Mesendoderm (in vitro differentiated cells): ENCODE data around the gene KDM5A.
"Not testable (repeated sequence)": the region's sequence is repeated elsewhere in the genome, so short reads cannot be mapped to it uniquely, and the experiment has no call there.

Experiments used
- DNase-seq: peaks from one replicate; pipeline ENCODE4 v3.0.0; 2013
- H2AK5ac ChIP-seq: 2 replicates; pipeline ENCODE4 v1.6.1; 2013; ENCODE audit warnings: low read length, inconsistent platforms
- H2BK120ac ChIP-seq: 2 replicates; pipeline ENCODE4 v1.6.1; 2013; ENCODE audit warnings: low read depth, mild to moderate bottlenecking, low read length, moderate library complexity, mixed read lengths
- H2BK15ac ChIP-seq: replicated peaks from 2 replicates; pipeline ENCODE4 v1.6.1; 2013; ENCODE audit warnings: low read depth, mild to moderate bottlenecking, moderate library complexity
- H2BK5ac ChIP-seq: 2 replicates; pipeline ENCODE4 v1.6.1; 2013; ENCODE audit warnings: low read length, inconsistent platforms
- H3K18ac ChIP-seq: 2 replicates; pipeline ENCODE4 v1.6.1; 2013; ENCODE audit warnings: mild to moderate bottlenecking, low read length, mixed read lengths
- H3K23ac ChIP-seq: one replicate; pipeline ENCODE4 v1.6.1; 2013; ENCODE audit warnings: low read length
- H3K27ac ChIP-seq: 2 replicates; pipeline ENCODE4 v1.5.1; 2013; ENCODE audit warnings: low read depth, mild to moderate bottlenecking, inconsistent platforms, low read length, moderate library complexity
- H3K27me3 ChIP-seq: 2 replicates; pipeline ENCODE4 v1.6.1; 2013; ENCODE audit warnings: low read length, control low read depth, mild to moderate bottlenecking, inconsistent platforms; ENCODE audit not compliant: insufficient read depth, poor library complexity
- H3K36me3 ChIP-seq: 2 replicates; pipeline ENCODE4 v1.6.1; 2013; ENCODE audit warnings: low read length, inconsistent platforms; ENCODE audit not compliant: control insufficient read depth, insufficient read depth
- H3K4ac ChIP-seq: one replicate; pipeline ENCODE4 v1.6.1; 2013; ENCODE audit warnings: low read depth, mild to moderate bottlenecking, low read length, moderate library complexity
- H3K4me1 ChIP-seq: 2 replicates; pipeline ENCODE4 v1.6.1; 2013; ENCODE audit warnings: low read depth, low read length, inconsistent platforms; ENCODE audit not compliant: control insufficient read depth
- H3K4me2 ChIP-seq: 2 replicates; pipeline ENCODE4 v1.6.1; 2013; ENCODE audit warnings: low read length
- H3K4me3 ChIP-seq: 2 replicates; pipeline ENCODE4 v1.5.1; 2013; ENCODE audit warnings: mild to moderate bottlenecking, low read length
- H3K56ac ChIP-seq: one replicate; pipeline ENCODE4 v1.6.1; 2013; ENCODE audit warnings: low read length
- H3K79me1 ChIP-seq: 2 replicates; pipeline ENCODE4 v1.6.1; 2013; ENCODE audit warnings: low read length, inconsistent platforms
- H3K79me2 ChIP-seq: 2 replicates; pipeline ENCODE4 v1.6.1; 2013; ENCODE audit warnings: mild to moderate bottlenecking, low read length; ENCODE audit not compliant: control insufficient read depth, insufficient read depth
- H3K9ac ChIP-seq: 2 replicates; pipeline ENCODE4 v1.6.1; 2013; ENCODE audit warnings: low read length, inconsistent platforms
- H4K5ac ChIP-seq: one replicate; pipeline ENCODE4 v1.6.1; 2013; ENCODE audit warnings: low read length
- H4K8ac ChIP-seq: one replicate; pipeline ENCODE4 v1.6.1; 2013; ENCODE audit warnings: low read depth, mild to moderate bottlenecking, control low read depth, low read length, moderate library complexity
- WGBS: extraction: QIAGEN DNeasy Blood & Tissue Kit; methylation state at CpG from one replicate; pipeline ENCODE4 v1.1.7; 2013; ENCODE audit warnings: low lambda C conversion rate, missing lambda C conversion rate; ENCODE audit not compliant: insufficient coverage; ENCODE audit errors: extremely low coverage; 5-methylcytosine and 5-hydroxymethylcytosine counted together

The KDM5A gene

DNA sequence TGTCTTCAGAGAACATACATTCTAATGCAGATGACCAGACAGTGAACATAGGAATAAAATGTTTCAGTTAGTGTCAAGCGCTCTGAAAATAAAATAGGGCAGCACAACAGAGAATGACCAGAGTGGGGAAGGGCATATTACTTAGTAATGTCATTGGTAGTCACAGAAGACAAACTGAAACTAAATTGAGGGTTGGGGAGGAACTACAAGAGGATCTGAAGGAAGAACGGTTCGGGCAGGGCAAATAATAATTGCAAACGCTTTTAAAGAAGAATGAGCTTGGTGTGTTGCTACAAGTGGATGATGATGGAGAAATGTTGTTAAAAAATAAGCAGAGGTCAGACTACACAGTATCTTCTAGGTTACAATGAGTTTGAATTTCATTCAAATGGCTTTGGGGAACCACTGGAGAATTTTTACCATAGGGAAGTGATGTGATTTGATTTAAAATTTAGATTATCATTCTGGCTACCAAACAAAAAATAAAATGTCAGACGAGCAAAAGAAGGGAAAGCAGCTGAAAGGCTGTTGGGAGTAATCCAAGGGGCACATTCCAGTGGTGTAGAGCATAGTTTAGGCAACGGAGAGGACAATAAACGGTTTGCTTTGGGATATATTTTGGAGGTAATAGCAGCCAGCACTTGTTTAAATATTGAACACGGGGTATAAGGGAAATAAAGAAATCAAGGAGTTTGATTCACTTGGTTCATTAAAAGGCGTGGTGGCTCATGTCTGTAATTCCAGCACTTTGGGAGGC lies 70.2 kb downstream of the KDM5A start:
- no peak overlapping the region for H2AK5ac ChIP-seq
- H2BK120ac ChIP-seq: no peak overlapping the region
- H4K5ac ChIP-seq: no peak overlapping the region
- no CpG with 5 or more reads among the region's 9 CpGs for WGBS
- H2BK15ac ChIP-seq: no peak overlapping the region
- H3K27me3 ChIP-seq: no peaks in the 10 kb centered on the region
- H3K9ac ChIP-seq: no peak overlapping the region
- no peak overlapping the region for H2BK5ac ChIP-seq
- DNase-seq: no peak
- no peak overlapping the region for H3K4me2 ChIP-seq
- no peak overlapping the region for H3K27ac ChIP-seq
- no peaks in the 10 kb centered on the region for H3K4me1 ChIP-seq
- no peak overlapping the region for H3K18ac ChIP-seq
- H3K4ac ChIP-seq: no peak overlapping the region
- H3K56ac ChIP-seq: no peak overlapping the region
- no peaks in the 10 kb centered on the region for H3K79me1 ChIP-seq
- no peak overlapping the region for H3K23ac ChIP-seq
- no peak overlapping the region for H3K4me3 ChIP-seq
- H3K79me2 ChIP-seq: no peaks in the 10 kb centered on the region
- peaks cover 8% of the 10 kb centered on the region for H3K36me3 ChIP-seq
- no peak overlapping the region for H4K8ac ChIP-seq

DNA sequence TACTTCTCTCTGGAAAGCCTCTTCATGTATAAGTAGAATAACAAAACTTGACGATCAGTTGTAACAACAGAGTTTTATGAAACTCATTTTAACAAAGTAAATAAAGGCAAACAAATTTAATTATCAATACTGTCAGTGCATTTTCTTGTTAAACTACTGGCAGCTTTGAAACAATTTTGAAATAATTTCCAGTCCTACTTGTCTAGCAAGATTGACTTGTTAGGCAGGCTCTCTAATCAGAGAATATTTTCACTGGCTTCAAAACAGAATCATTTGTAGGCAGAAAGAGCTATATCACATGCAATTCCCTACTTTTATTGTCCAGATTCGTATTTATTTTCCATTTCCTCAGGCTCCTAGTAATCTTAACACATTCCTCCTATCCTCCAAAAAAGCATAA lies 80.6 kb downstream of the KDM5A start:
- Histone ChIP-seq H3K79me1 (no peaks in the 10 kb centered on the region), H4K8ac (no peak overlapping the region), H3K18ac (no peak overlapping the region), H2BK5ac (no peak overlapping the region), H3K4ac (no peak overlapping the region), H2BK15ac (no peak overlapping the region), H3K56ac (no peak overlapping the region), H3K36me3 (peaks cover 8% of the 10 kb centered on the region), H3K9ac (no peak overlapping the region), H3K4me2 (no peak overlapping the region), H3K4me3 (no peak overlapping the region), H3K4me1 (no peaks in the 10 kb centered on the region), H3K27ac (no peak overlapping the region), H2BK120ac (no peak overlapping the region), H3K79me2 (no peaks in the 10 kb centered on the region), H4K5ac (no peak overlapping the region), H3K23ac (no peak overlapping the region), H2AK5ac (no peak overlapping the region), H3K27me3 (no peaks in the 10 kb centered on the region)
- no peak for DNase-seq
- 100% methylated on average over 1 of the region's 2 CpGs for WGBS

DNA sequence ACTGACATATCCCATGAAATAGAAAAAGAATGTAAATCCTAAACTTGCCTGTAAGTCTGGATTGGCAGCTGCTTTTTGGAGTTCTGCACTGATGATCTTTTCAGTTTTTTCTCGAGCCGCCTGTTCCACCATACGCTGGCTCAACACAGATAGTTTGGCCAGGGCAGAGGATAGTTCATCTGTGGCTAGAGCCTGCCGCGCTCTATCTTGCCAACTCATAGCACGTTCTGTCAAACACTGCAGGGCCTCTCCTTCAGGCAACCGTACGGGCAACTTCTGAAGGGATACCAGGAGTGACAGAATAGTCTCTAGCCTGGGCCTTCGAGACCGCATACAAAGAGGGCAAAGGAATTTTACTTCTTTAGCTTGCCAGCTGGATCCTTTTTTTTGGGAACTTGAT lies 81.7 kb downstream of the KDM5A start:
- H3K4me3 ChIP-seq: no peak overlapping the region
- no peak overlapping the region for H3K4me2 ChIP-seq
- no peak overlapping the region for H4K8ac ChIP-seq
- H3K9ac ChIP-seq: no peak overlapping the region
- no peak overlapping the region for H3K27ac ChIP-seq
- H3K4me1 ChIP-seq: no peaks in the 10 kb centered on the region
- no peak overlapping the region for H2BK120ac ChIP-seq
- no peak overlapping the region for H2BK5ac ChIP-seq
- no peak overlapping the region for H2BK15ac ChIP-seq
- no peak overlapping the region for H2AK5ac ChIP-seq
- no peak overlapping the region for H3K23ac ChIP-seq
- H4K5ac ChIP-seq: no peak overlapping the region
- no peak overlapping the region for H3K18ac ChIP-seq
- H3K36me3 ChIP-seq: peaks cover 6% of the 10 kb centered on the region
- no CpG with 5 or more reads among the region's 10 CpGs for whole genome bisulfite sequencing
- H3K56ac ChIP-seq: no peak overlapping the region
- no peak for DNase-seq
- no peaks in the 10 kb centered on the region for H3K79me1 ChIP-seq
- no peak overlapping the region for H3K4ac ChIP-seq
- H3K79me2 ChIP-seq: no peaks in the 10 kb centered on the region
- no peaks in the 10 kb centered on the region for H3K27me3 ChIP-seq

DNA sequence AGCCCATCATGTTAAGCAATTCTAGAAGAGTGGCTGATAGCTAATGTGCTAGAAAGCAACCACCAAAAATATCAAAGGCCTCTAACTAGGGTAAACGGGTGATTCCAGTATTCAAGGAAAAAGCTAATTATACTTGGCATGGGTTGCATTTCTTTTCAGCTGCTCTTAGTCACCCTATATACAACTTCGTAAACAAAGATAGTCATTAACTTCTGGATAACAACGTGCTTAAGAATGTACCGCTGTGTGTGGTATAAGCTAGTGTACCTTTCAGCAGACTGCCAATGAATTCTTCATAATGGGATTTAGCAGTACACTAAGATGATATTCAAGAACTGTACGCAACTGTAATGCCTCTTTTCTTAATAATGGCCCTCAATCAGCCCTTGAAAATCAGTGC lies 84.3 kb downstream of the KDM5A start:
- H3K79me2 ChIP-seq: no peaks in the 10 kb centered on the region
- H3K23ac ChIP-seq: no peak overlapping the region
- no peak overlapping the region for H3K56ac ChIP-seq
- H3K4me1 ChIP-seq: no peaks in the 10 kb centered on the region
- H3K4me2 ChIP-seq: no peak overlapping the region
- no peak overlapping the region for H4K5ac ChIP-seq
- no peak for DNase-seq
- H3K18ac ChIP-seq: no peak overlapping the region
- no peak overlapping the region for H2BK5ac ChIP-seq
- H3K36me3 ChIP-seq: peaks cover 4% of the 10 kb centered on the region
- no peak overlapping the region for H2AK5ac ChIP-seq
- no peak overlapping the region for H3K4ac ChIP-seq
- no peak overlapping the region for H2BK120ac ChIP-seq
- no peaks in the 10 kb centered on the region for H3K27me3 ChIP-seq
- no peak overlapping the region for H4K8ac ChIP-seq
- no peaks in the 10 kb centered on the region for H3K79me1 ChIP-seq
- WGBS: no CpG with 5 or more reads among the region's 5 CpGs
- H3K4me3 ChIP-seq: no peak overlapping the region
- H3K9ac ChIP-seq: no peak overlapping the region
- no peak overlapping the region for H3K27ac ChIP-seq
- H2BK15ac ChIP-seq: no peak overlapping the region

DNA sequence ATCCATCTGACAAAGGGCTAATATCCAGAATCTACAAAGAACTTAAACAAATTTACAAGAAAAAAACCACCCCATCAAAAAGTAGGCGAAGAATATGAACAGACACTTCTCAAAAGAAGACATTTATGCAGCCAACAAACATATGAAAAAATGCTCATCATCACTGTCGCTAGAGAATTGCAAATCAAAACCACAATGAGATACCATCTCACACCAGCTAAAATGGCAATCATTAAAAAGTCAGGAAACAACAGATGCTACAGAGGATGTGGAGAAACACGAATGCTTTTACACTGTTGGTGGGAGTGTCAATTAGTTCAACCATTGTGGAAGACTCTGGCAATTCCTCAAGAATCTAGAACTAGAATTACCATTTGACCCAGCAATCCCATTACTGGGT lies 86.4 kb downstream of the KDM5A start:
- not testable (repeated sequence) for H2BK5ac ChIP-seq, H2BK15ac ChIP-seq, H2AK5ac ChIP-seq, H3K27ac ChIP-seq, H2BK120ac ChIP-seq, H3K4me2 ChIP-seq, H3K23ac ChIP-seq, H3K18ac ChIP-seq, DNase-seq, H3K56ac ChIP-seq, H3K4me1 ChIP-seq, H3K79me1 ChIP-seq, H3K4me3 ChIP-seq, H3K9ac ChIP-seq, H3K4ac ChIP-seq, H3K36me3 ChIP-seq, H3K79me2 ChIP-seq, H3K27me3 ChIP-seq, H4K8ac ChIP-seq, H4K5ac ChIP-seq
- no CpG with 5 or more reads among the region's 3 CpGs for WGBS

DNA sequence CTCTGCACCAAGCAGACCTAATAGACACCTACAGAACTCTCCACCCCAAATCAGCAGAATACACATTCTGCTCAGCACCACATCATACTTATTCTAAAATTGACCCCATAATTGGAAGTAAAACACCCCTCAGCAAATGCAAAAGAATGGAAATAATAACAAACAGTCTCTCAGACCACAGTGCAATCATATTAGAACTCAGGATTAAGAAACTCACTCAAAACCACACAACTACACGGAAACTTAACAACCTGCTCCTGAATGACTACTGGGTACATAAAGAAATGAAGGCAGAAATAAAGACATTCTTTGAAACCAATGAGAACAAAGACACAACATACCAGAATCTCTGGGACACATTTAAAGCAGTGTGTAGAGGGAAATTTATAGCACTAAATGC lies 89.0 kb downstream of the KDM5A start:
- not testable (repeated sequence) for H2BK120ac ChIP-seq, H3K79me1 ChIP-seq, H4K8ac ChIP-seq, H3K27me3 ChIP-seq, H3K4me2 ChIP-seq, H3K23ac ChIP-seq, H3K4ac ChIP-seq, H3K79me2 ChIP-seq, H2BK15ac ChIP-seq, DNase-seq, H3K4me1 ChIP-seq, H4K5ac ChIP-seq, H3K36me3 ChIP-seq, H3K27ac ChIP-seq, H2AK5ac ChIP-seq, H2BK5ac ChIP-seq, H3K56ac ChIP-seq, H3K4me3 ChIP-seq, H3K9ac ChIP-seq, H3K18ac ChIP-seq
- WGBS: no CpG with 5 or more reads among the region's 1 CpG
